HG02588 (cell line): ENCODE data around the gene SHLD2.
"Not testable (repeated sequence)": the region's sequence is repeated elsewhere in the genome, so short reads cannot be mapped to it uniquely, and the experiment has no call there.

ENCODE experiments used
- ATAC-seq: cut with Tn5 transposase; IDR thresholded peaks from one replicate; pipeline ENCODE4 v1.9.1; 2021; ENCODE audit warnings: mild to moderate bottlenecking, moderate library complexity; ENCODE audit not compliant: unreplicated experiment

Gene SHLD2

GRCh38 chr10:87211848-87212247, 116.8 kb downstream of the SHLD2 start:
- ATAC-seq, result not testable (repeated sequence)

DNA sequence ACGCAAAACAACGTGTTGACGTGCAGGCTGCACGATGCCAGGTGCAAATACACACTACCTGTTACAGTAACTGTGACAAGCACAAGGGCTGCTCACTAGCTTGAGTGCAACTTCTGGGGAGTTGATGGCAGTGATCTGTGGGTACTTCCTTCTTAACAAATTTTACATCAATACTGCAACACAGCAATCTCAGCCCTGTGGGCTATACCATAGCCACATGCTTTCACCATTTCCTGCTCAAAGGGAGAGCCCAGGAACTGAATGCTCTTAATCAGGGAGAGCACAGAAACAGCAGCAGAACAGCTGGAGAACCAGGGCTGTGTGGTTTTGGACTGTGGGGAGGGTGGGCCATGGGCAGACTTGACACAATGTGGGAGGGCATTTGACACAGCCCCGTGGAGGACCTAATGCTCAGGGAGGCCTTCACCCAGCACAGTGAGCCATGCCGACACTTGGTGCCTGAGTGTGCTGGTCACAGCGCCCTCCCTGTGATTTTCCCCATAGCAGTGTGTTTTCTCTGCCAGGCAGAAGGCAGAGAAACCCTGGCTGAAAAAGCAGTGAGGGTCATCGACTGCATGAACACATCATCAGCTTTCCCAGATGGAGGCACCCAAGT, 118.3 kb downstream of the SHLD2 start:
- ATAC-seq, result not testable (repeated sequence)

- not testable (repeated sequence) for ATAC-seq
Measured at GRCh38 chr10:87213806-87214205, 118.8 kb downstream of the SHLD2 start.

DNA sequence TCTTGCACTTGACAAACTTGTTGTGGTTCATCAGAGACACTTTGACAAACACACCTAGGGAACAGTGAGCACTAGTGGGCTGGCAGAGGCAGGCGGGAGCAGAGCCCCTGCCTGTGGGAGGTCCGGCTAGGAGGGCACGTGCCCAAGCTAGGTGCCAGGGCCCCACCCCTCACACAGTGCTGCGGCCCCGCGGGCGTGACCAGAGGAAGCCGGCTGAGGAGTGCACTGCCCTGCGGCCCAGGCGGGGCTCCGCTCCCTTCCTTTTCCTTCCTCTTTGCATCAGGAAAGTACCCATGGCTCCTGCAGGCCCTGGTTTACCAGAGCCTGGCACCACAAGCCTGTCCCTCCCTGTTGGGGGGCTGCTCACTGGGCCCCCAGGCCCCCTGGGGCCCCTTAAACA, 121.1 kb downstream of the SHLD2 start:
- ATAC-seq, result not testable (repeated sequence)

- ATAC-seq, result not testable (repeated sequence)
Measured at GRCh38 chr10:87219370-87219769, 124.4 kb downstream of the SHLD2 start.

GRCh38 chr10:87222789-87223188, 127.8 kb downstream of the SHLD2 start:
- not testable (repeated sequence) for ATAC-seq

- ATAC-seq, result not testable (repeated sequence)
Measured at GRCh38 chr10:87225148-87225547, 130.1 kb downstream of the SHLD2 start, which contains the start of gene NUTM2A. NUTM2A (plus strand) TSS chr10:87225448; CDS start chr10:87225831, 383 bp downstream.

DNA sequence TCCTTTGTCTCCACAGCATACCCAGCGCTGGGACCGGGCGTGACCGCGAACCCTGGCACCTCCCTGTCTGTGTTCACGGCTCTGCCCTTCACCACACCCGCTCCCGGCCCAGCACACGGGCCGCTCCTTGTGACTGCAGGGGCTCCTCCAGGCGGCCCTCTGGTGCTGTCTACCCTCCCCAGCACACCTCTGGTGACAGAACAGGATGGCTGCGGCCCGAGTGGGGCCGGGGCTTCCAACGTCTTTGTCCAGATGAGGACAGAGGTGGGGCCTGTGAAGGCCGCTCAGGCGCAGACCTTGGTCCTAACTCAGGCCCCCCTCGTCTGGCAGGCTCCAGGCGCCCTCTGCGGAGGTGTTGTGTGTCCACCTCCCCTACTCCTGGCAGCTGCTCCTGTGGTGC, 133.2 kb downstream of the SHLD2 start:
- ATAC-seq, result not testable (repeated sequence)

DNA sequence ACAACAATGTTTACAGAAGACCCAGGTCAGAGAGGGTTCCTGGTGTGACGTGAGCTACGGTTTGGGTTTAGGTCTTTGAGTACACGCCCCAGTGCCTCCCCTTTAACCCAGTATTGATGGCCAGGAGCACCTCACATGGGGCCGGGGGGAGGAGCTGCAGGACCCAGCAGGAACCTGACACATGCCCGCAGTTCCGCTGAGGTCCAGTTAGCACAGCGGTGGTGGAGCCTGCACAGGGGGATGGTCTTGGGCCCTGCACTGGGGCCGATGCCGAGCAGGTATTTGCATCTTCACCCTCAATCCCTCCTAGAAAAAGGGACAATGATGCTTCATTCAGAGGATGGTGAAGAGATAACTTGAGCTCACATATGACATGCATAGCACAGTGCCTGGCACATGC, 134.2 kb downstream of the SHLD2 start:
- ATAC-seq, result not testable (repeated sequence)

GRCh38 chr10:87234854-87235253, 139.8 kb downstream of the SHLD2 start:
- not testable (repeated sequence) for ATAC-seq

DNA sequence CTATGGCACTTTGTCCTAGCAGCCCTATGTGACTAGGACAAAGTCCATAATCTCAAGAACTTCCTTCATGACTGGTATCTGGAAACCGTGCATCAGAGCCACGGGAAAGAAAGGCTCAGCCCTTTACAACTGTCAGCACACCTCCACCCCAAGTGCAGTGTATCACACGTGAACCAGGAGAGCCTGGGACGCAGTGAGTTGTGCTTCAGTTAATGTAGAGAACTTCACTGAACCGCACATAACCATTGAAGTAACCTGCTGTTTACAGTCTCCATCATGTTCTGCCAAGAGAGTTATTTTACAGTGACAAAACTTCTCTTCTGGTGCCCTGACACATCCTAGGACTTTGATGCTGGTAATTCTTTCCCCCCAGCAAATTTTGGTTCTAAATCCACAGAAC, 142.2 kb downstream of the SHLD2 start:
- ATAC-seq, result not testable (repeated sequence)

GRCh38 chr10:87239346-87239808, 144.4 kb downstream of the SHLD2 start:
- ATAC-seq, result not testable (repeated sequence)
